ENCODE data around the gene SLC34A1.

Gene SLC34A1

GRCh38 chr5:177432143-177432838 is 48.1 kb downstream of the SLC34A1 start:
- Histone ChIP-seq H3K4me3 (ENCODE audit: low read length) (peak overlapping the region; percentile 39; the same call in 1 of the 2 replicates), H3K27ac (ENCODE audit: low read length) (peak overlapping the region; percentile 98), H3K9me2 (replicated peaks; ENCODE audit: insufficient read depth, low read length) (no peaks in the 10 kb centered on the region), H2AFZ (ENCODE audit: low read length) (no peak overlapping the region), H3K9me3 (replicated peaks; ENCODE audit: insufficient read depth, low read length) (no peaks in the 10 kb centered on the region), H3F3A (ENCODE audit: insufficient read depth, low read length) (peaks cover 45% of the 10 kb centered on the region), H3K4me2 (ENCODE audit: low read depth, low read length) (peak overlapping the region; percentile 100), H3K4me1 (ENCODE audit: low read length) (peaks cover 49% of the 10 kb centered on the region), H3K9ac (ENCODE audit: low read length) (peak overlapping the region; percentile 73), H3K36me3 (replicated peaks; ENCODE audit: insufficient read depth, low read length) (peaks cover 20% of the 10 kb centered on the region), H3K27me3 (replicated peaks; ENCODE audit: insufficient read depth, low read length) (no peaks in the 10 kb centered on the region), H4K20me1 (ENCODE audit: insufficient read depth, low read length) (no peaks in the 10 kb centered on the region), H3K79me2 (ENCODE audit: low read length) (peaks cover 79% of the 10 kb centered on the region)
- DNase-seq = no peak
- TF ChIP-seq CTCF (IDR thresholded peaks at IDR 0.05; ENCODE audit: low read length) (no peak), EZH2phosphoT487 (IDR thresholded peaks at IDR 0.05; ENCODE audit: low read length) (no peak), EZH2 (optimal IDR thresholded peaks at IDR 0.05; ENCODE audit: low read depth, low read length) (no peak)

- no peak overlapping the region for H2AFZ ChIP-seq (ENCODE audit: low read length)
- peaks cover 38% of the 10 kb centered on the region for H3F3A ChIP-seq (ENCODE audit: insufficient read depth, low read length)
- no peaks in the 10 kb centered on the region for H3K27me3 ChIP-seq (replicated peaks; ENCODE audit: insufficient read depth, low read length)
- H3K4me2 ChIP-seq (ENCODE audit: low read depth, low read length) = no peak overlapping the region
- H3K79me2 ChIP-seq (ENCODE audit: low read length) = peaks cover 76% of the 10 kb centered on the region
- no peak for DNase-seq
- no peaks in the 10 kb centered on the region for H3K9me2 ChIP-seq (replicated peaks; ENCODE audit: insufficient read depth, low read length)
- peak overlapping the region; percentile 98; the same call in 1 of the 2 replicates for H3K27ac ChIP-seq (ENCODE audit: low read length)
- no peak overlapping the region for H3K4me3 ChIP-seq (ENCODE audit: low read length)
- no peaks in the 10 kb centered on the region for H3K9me3 ChIP-seq (replicated peaks; ENCODE audit: insufficient read depth, low read length)
- peaks cover 44% of the 10 kb centered on the region for H3K4me1 ChIP-seq (ENCODE audit: low read length)
- no peak overlapping the region for H3K9ac ChIP-seq (ENCODE audit: low read length)
- no peaks in the 10 kb centered on the region for H4K20me1 ChIP-seq (ENCODE audit: insufficient read depth, low read length)
- no peak for TF ChIP-seq EZH2phosphoT487 (IDR thresholded peaks at IDR 0.05; ENCODE audit: low read length)
- no peak for TF ChIP-seq EZH2 (optimal IDR thresholded peaks at IDR 0.05; ENCODE audit: low read depth, low read length)
- TF ChIP-seq CTCF (IDR thresholded peaks at IDR 0.05; ENCODE audit: low read length) = no peak
- H3K36me3 ChIP-seq (replicated peaks; ENCODE audit: insufficient read depth, low read length) = peaks cover 23% of the 10 kb centered on the region
These were observed 48.8 kb downstream of the SLC34A1 start for GRCh38 chr5:177432839-177433657.

GRCh38 chr5:177433658-177434217 is 49.5 kb downstream of the SLC34A1 start:
- H3K4me2 ChIP-seq (ENCODE audit: low read depth, low read length) = no peak overlapping the region
- peaks cover 23% of the 10 kb centered on the region for H3K36me3 ChIP-seq (replicated peaks; ENCODE audit: insufficient read depth, low read length)
- H4K20me1 ChIP-seq (ENCODE audit: insufficient read depth, low read length) = no peaks in the 10 kb centered on the region
- H3K27me3 ChIP-seq (replicated peaks; ENCODE audit: insufficient read depth, low read length) = no peaks in the 10 kb centered on the region
- no peak overlapping the region for H3K9ac ChIP-seq (ENCODE audit: low read length)
- no peak overlapping the region for H3K4me3 ChIP-seq (ENCODE audit: low read length)
- no peaks in the 10 kb centered on the region for H3K9me2 ChIP-seq (replicated peaks; ENCODE audit: insufficient read depth, low read length)
- no peak overlapping the region for H3K27ac ChIP-seq (ENCODE audit: low read length)
- DNase-seq = no peak
- H2AFZ ChIP-seq (ENCODE audit: low read length) = no peak overlapping the region
- peaks cover 31% of the 10 kb centered on the region for H3F3A ChIP-seq (ENCODE audit: insufficient read depth, low read length)
- TF ChIP-seq CTCF (IDR thresholded peaks at IDR 0.05; ENCODE audit: low read length) (no peak), EZH2phosphoT487 (IDR thresholded peaks at IDR 0.05; ENCODE audit: low read length) (no peak)
- H3K79me2 ChIP-seq (ENCODE audit: low read length) = peaks cover 69% of the 10 kb centered on the region
- H3K9me3 ChIP-seq (replicated peaks; ENCODE audit: insufficient read depth, low read length) = no peaks in the 10 kb centered on the region
- peaks cover 38% of the 10 kb centered on the region for H3K4me1 ChIP-seq (ENCODE audit: low read length)

Data from MM.1S (cell line).